Measurements from ENCODE around the gene MYH1.
"Not testable (repeated sequence)": the region's sequence is repeated elsewhere in the genome, so short reads cannot be mapped to it uniquely, and the experiment has no call there.

MYH1 gene

GRCh38 chr17:10518271-10519037 lies at the start of gene MYH1:
TSS of gene MYH1 (minus strand) at chr17:10518542. CDS start at chr17:10516642, 1,900 bp downstream.
- no peaks in the 10 kb centered on the region for H3K27me3 ChIP-seq (ENCODE audit: low read depth, low read length)
- no peak within 1 kb of the TSS for H3K4me3 ChIP-seq (ENCODE audit: low read depth in 1 of 2, low read length in 2 of 2)
- no peaks in the 10 kb centered on the region for H3K36me3 ChIP-seq (ENCODE audit: control insufficient read depth in 1 of 2, insufficient read depth in 2 of 2, low read length in 2 of 2)
- no peaks in the 10 kb centered on the region for H3K4me1 ChIP-seq (ENCODE audit: control insufficient read depth in 1 of 2, insufficient read depth in 2 of 2, low read length in 2 of 2)
- H3K9me3 ChIP-seq (ENCODE audit: control insufficient read depth in 1 of 2, low read length in 2 of 2), result no peaks in the 10 kb centered on the region
- no peak within 1 kb of the TSS for H3K27ac ChIP-seq (ENCODE audit: low read length)

- Histone ChIP-seq H3K27me3 (ENCODE audit: low read depth, low read length) (no peaks in the 10 kb centered on the region), H3K4me1 (ENCODE audit: control insufficient read depth in 1 of 2, insufficient read depth in 2 of 2, low read length in 2 of 2) (no peaks in the 10 kb centered on the region), H3K27ac (ENCODE audit: low read length) (no peak overlapping the region), H3K9me3 (ENCODE audit: control insufficient read depth in 1 of 2, low read length in 2 of 2) (no peaks in the 10 kb centered on the region), H3K4me3 (ENCODE audit: low read depth in 1 of 2, low read length in 2 of 2) (no peak overlapping the region), H3K36me3 (ENCODE audit: control insufficient read depth in 1 of 2, insufficient read depth in 2 of 2, low read length in 2 of 2) (no peaks in the 10 kb centered on the region)
Observed at GRCh38 chr17:10563991-10564660, 45.8 kb upstream of the MYH1 start.

- Histone ChIP-seq H3K27me3 (ENCODE audit: low read depth, low read length) (no peaks in the 10 kb centered on the region), H3K9me3 (ENCODE audit: control insufficient read depth in 1 of 2, low read length in 2 of 2) (no peaks in the 10 kb centered on the region), H3K36me3 (ENCODE audit: control insufficient read depth in 1 of 2, insufficient read depth in 2 of 2, low read length in 2 of 2) (no peaks in the 10 kb centered on the region), H3K27ac (ENCODE audit: low read length) (no peak overlapping the region), H3K4me1 (ENCODE audit: control insufficient read depth in 1 of 2, insufficient read depth in 2 of 2, low read length in 2 of 2) (no peaks in the 10 kb centered on the region), H3K4me3 (ENCODE audit: low read depth in 1 of 2, low read length in 2 of 2) (no peak overlapping the region)
Observed at GRCh38 chr17:10558049-10558448, 39.7 kb upstream of the MYH1 start.

- H3K27ac ChIP-seq (ENCODE audit: low read length), result no peak overlapping the region
Observed at GRCh38 chr17:10557422-10557821, 39.1 kb upstream of the MYH1 start.

GRCh38 chr17:10556301-10557005 lies 38.1 kb upstream of the MYH1 start:
- Histone ChIP-seq H3K4me1 (ENCODE audit: control insufficient read depth in 1 of 2, insufficient read depth in 2 of 2, low read length in 2 of 2) (no peaks in the 10 kb centered on the region), H3K4me3 (ENCODE audit: low read depth in 1 of 2, low read length in 2 of 2) (no peak overlapping the region), H3K27me3 (ENCODE audit: low read depth, low read length) (no peaks in the 10 kb centered on the region), H3K27ac (ENCODE audit: low read length) (no peak overlapping the region), H3K36me3 (ENCODE audit: control insufficient read depth in 1 of 2, insufficient read depth in 2 of 2, low read length in 2 of 2) (no peaks in the 10 kb centered on the region), H3K9me3 (ENCODE audit: control insufficient read depth in 1 of 2, low read length in 2 of 2) (no peaks in the 10 kb centered on the region)

More at GRCh38 chr17:10557422-10557821, 39.1 kb upstream of the MYH1 start:
- Histone ChIP-seq H3K9me3 (ENCODE audit: control insufficient read depth in 1 of 2, low read length in 2 of 2) (no peaks in the 10 kb centered on the region), H3K4me3 (ENCODE audit: low read depth in 1 of 2, low read length in 2 of 2) (no peak overlapping the region), H3K36me3 (ENCODE audit: control insufficient read depth in 1 of 2, insufficient read depth in 2 of 2, low read length in 2 of 2) (no peaks in the 10 kb centered on the region), H3K4me1 (ENCODE audit: control insufficient read depth in 1 of 2, insufficient read depth in 2 of 2, low read length in 2 of 2) (no peaks in the 10 kb centered on the region), H3K27me3 (ENCODE audit: low read depth, low read length) (no peaks in the 10 kb centered on the region)

- Histone ChIP-seq H3K27ac (ENCODE audit: low read length) (no peak overlapping the region), H3K4me1 (ENCODE audit: control insufficient read depth in 1 of 2, insufficient read depth in 2 of 2, low read length in 2 of 2) (peaks cover 0 to 6% of the 10 kb centered on the region in 2 donors), H3K4me3 (ENCODE audit: low read depth in 1 of 2, low read length in 2 of 2) (no peak overlapping the region), H3K9me3 (ENCODE audit: control insufficient read depth in 1 of 2, low read length in 2 of 2) (no peaks in the 10 kb centered on the region), H3K36me3 (ENCODE audit: control insufficient read depth in 1 of 2, insufficient read depth in 2 of 2, low read length in 2 of 2) (no peaks in the 10 kb centered on the region), H3K27me3 (ENCODE audit: low read depth, low read length) (no peaks in the 10 kb centered on the region)
Observed at GRCh38 chr17:10550014-10550413, 31.7 kb upstream of the MYH1 start.

- Histone ChIP-seq H3K27ac (ENCODE audit: low read length) (no peak within 1 kb of the TSS), H3K36me3 (ENCODE audit: control insufficient read depth in 1 of 2, insufficient read depth in 2 of 2, low read length in 2 of 2) (no peaks in the 10 kb centered on the region), H3K9me3 (ENCODE audit: control insufficient read depth in 1 of 2, low read length in 2 of 2) (no peaks in the 10 kb centered on the region)
Observed at GRCh38 chr17:10549096-10549842, 30.9 kb upstream of the MYH1 start, which contains the start of gene MYH2. TSS of gene MYH2 (minus strand) at chr17:10549658. CDS start at chr17:10547920, 1,738 bp downstream.

GRCh38 chr17:10547351-10547750 lies 29.0 kb upstream of the MYH1 start:
- Histone ChIP-seq H3K27ac (ENCODE audit: low read length) (no peak overlapping the region), H3K4me1 (ENCODE audit: control insufficient read depth in 1 of 2, insufficient read depth in 2 of 2, low read length in 2 of 2) (peaks cover 0 to 6% of the 10 kb centered on the region in 2 donors), H3K36me3 (ENCODE audit: control insufficient read depth in 1 of 2, insufficient read depth in 2 of 2, low read length in 2 of 2) (no peaks in the 10 kb centered on the region), H3K9me3 (ENCODE audit: control insufficient read depth in 1 of 2, low read length in 2 of 2) (no peaks in the 10 kb centered on the region), H3K4me3 (ENCODE audit: low read depth in 1 of 2, low read length in 2 of 2) (no peak overlapping the region), H3K27me3 (ENCODE audit: low read depth, low read length) (no peaks in the 10 kb centered on the region)

More at GRCh38 chr17:10549096-10549842, 30.9 kb upstream of the MYH1 start, which contains the start of gene MYH2:
- H3K4me1 ChIP-seq (ENCODE audit: control insufficient read depth in 1 of 2, insufficient read depth in 2 of 2, low read length in 2 of 2), result peaks cover 0 to 6% of the 10 kb centered on the region in 2 donors
- H3K4me3 ChIP-seq (ENCODE audit: low read depth in 1 of 2, low read length in 2 of 2), result no peak within 1 kb of the TSS
- H3K27me3 ChIP-seq (ENCODE audit: low read depth, low read length), result no peaks in the 10 kb centered on the region

- not testable (repeated sequence) for H3K36me3 ChIP-seq (ENCODE audit: control insufficient read depth in 1 of 2, insufficient read depth in 2 of 2, low read length in 2 of 2); H3K27me3 ChIP-seq (ENCODE audit: low read depth, low read length); H3K4me3 ChIP-seq (ENCODE audit: low read depth in 1 of 2, low read length in 2 of 2); H3K4me1 ChIP-seq (ENCODE audit: control insufficient read depth in 1 of 2, insufficient read depth in 2 of 2, low read length in 2 of 2); H3K9me3 ChIP-seq (ENCODE audit: control insufficient read depth in 1 of 2, low read length in 2 of 2); H3K27ac ChIP-seq (ENCODE audit: low read length)
Observed at GRCh38 chr17:10543486-10543885, 25.1 kb upstream of the MYH1 start.

GRCh38 chr17:10541179-10541578 lies 22.8 kb upstream of the MYH1 start:
- not testable (repeated sequence) for H3K4me3 ChIP-seq (ENCODE audit: low read depth in 1 of 2, low read length in 2 of 2); H3K27ac ChIP-seq (ENCODE audit: low read length); H3K4me1 ChIP-seq (ENCODE audit: control insufficient read depth in 1 of 2, insufficient read depth in 2 of 2, low read length in 2 of 2); H3K36me3 ChIP-seq (ENCODE audit: control insufficient read depth in 1 of 2, insufficient read depth in 2 of 2, low read length in 2 of 2); H3K27me3 ChIP-seq (ENCODE audit: low read depth, low read length); H3K9me3 ChIP-seq (ENCODE audit: control insufficient read depth in 1 of 2, low read length in 2 of 2)

GRCh38 chr17:10532026-10532425 lies 13.7 kb upstream of the MYH1 start:
- no peaks in the 10 kb centered on the region for H3K36me3 ChIP-seq (ENCODE audit: control insufficient read depth in 1 of 2, insufficient read depth in 2 of 2, low read length in 2 of 2)
- H3K27me3 ChIP-seq (ENCODE audit: low read depth, low read length), result no peaks in the 10 kb centered on the region
- H3K27ac ChIP-seq (ENCODE audit: low read length), result no peak overlapping the region
- no peaks in the 10 kb centered on the region for H3K4me1 ChIP-seq (ENCODE audit: control insufficient read depth in 1 of 2, insufficient read depth in 2 of 2, low read length in 2 of 2)
- H3K4me3 ChIP-seq (ENCODE audit: low read depth in 1 of 2, low read length in 2 of 2), result no peak overlapping the region
- H3K9me3 ChIP-seq (ENCODE audit: control insufficient read depth in 1 of 2, low read length in 2 of 2), result no peaks in the 10 kb centered on the region
